Suppressor macrophage treated with lipopolysaccharide for 4 hours (primary cell): ENCODE data around the gene AIM2.

Experiments used
- DNase-seq: peaks from one replicate; pipeline ENCODE4 v3.0.0-alpha.2; 2020

Gene AIM2

GRCh38 chr1:159014003-159014571 is 62.5 kb downstream of the AIM2 start:
- peak; percentile 26 for DNase-seq

- DNase-seq: peak; percentile 89
Measured at GRCh38 chr1:159012495-159012894, 64.1 kb downstream of the AIM2 start.
